Natural killer cell (primary cell): ENCODE data around the gene PTPRK. TPM values are rescaled to one million over a fixed set of nuclear protein-coding genes. Genes with fewer than 3 reads are reported as not detected.

Source experiments
- ATAC-seq, 3 donors: fragments of 150-1000 bp in 2 of 3; fragments of 200-7000 bp in 1 of 3; cut with Tn5 transposase; 1 replicate in 1 of 3; 2 replicates in 2 of 3; pipeline ENCODE4 v1.10.0; 2021; ENCODE audit warnings: mild to moderate bottlenecking in 2 of 3, moderate library complexity in 2 of 3
- DNase-seq, 2 donors: peaks; one replicate each; pipeline versions ENCODE4 v3.0.0 to v3.0.0-alpha.2; 2013 to 2021; ENCODE audit warnings: mixed read lengths in 1 of 2
- H3K27ac ChIP-seq: one replicate; pipeline ENCODE4 v1.5.1; 2013; ENCODE audit warnings: mild to moderate bottlenecking, low read length
- H3K27me3 ChIP-seq: one replicate; pipeline ENCODE4 v1.6.1; 2013; ENCODE audit warnings: low read length; ENCODE audit not compliant: control insufficient read depth, insufficient read depth
- H3K36me3 ChIP-seq: one replicate; pipeline ENCODE4 v1.6.1; 2013; ENCODE audit warnings: low read length; ENCODE audit not compliant: control insufficient read depth, insufficient read depth
- H3K4me1 ChIP-seq: one replicate; pipeline ENCODE4 v1.6.1; 2013; ENCODE audit warnings: low read length; ENCODE audit not compliant: control insufficient read depth, insufficient read depth
- H3K4me3 ChIP-seq: one replicate; pipeline ENCODE4 v1.5.1; 2013; ENCODE audit warnings: low read length
- H3K9me3 ChIP-seq: one replicate; pipeline ENCODE4 v1.6.1; 2013; ENCODE audit warnings: low read length; ENCODE audit not compliant: control insufficient read depth, insufficient read depth
- H3K27ac Mint-ChIP-seq, 2 donors: one replicate each; pipeline ENCODE4 v1.8.0; 2022; ENCODE audit warnings: mild to moderate bottlenecking in 2 of 2, mixed read lengths in 2 of 2, moderate library complexity in 1 of 2
- H3K27me3 Mint-ChIP-seq, 2 donors: one replicate each; pipeline ENCODE4 v1.8.0; 2022; ENCODE audit warnings: low read depth in 2 of 2, mixed read lengths in 2 of 2
- H3K36me3 Mint-ChIP-seq: one replicate; pipeline ENCODE4 v1.8.0; 2022; ENCODE audit warnings: mixed read lengths
- H3K4me1 Mint-ChIP-seq, 2 donors: one replicate each; pipeline ENCODE4 v1.8.0; 2022; ENCODE audit warnings: mixed read lengths in 2 of 2
- H3K4me3 Mint-ChIP-seq: one replicate; pipeline ENCODE4 v1.8.0; 2022; ENCODE audit warnings: mild to moderate bottlenecking, moderate library complexity, mixed read lengths
- H3K9me3 Mint-ChIP-seq, 2 donors: one replicate each; pipeline ENCODE4 v1.8.0; 2022; ENCODE audit warnings: mixed read lengths in 2 of 2
- CTCF ChIP-seq: fragments of 200-600 bp; IDR thresholded peaks from one replicate; pipeline ENCODE4 v1.8.0; 2022; ENCODE audit warnings: antibody characterized with exemption
- WGBS: methylation state at CpG from one replicate; pipeline ENCODE4 v1.1.7; 2013; ENCODE audit warnings: missing lambda C conversion rate; ENCODE audit not compliant: insufficient coverage; 5-methylcytosine and 5-hydroxymethylcytosine counted together
- intact Hi-C: fragments of 100-400 bp; cut with micrococcal nuclease; formaldehyde crosslinking; loops from one replicate; pipeline ENCODE4 v1.14.2; 2022
- total RNA-seq, 4 donors: library from RNA; stranded (reverse); fragments of 120-200 nt in 1 of 4; gene quantifications; one replicate each; pipeline versions ENCODE4 v1.2.3 to v1.2.4, GENCODE V29; 2013 to 2022

The PTPRK gene
- total RNA-seq, 3 donors from 2014 or later (not counting 1 experiment from before 2014, with no cell fraction given): 0.14 to 1.2 (median 0.95) TPM

- H3K27me3 ChIP-seq: no peaks in the 10 kb centered on the region
- no peak for TF ChIP-seq CTCF
- 86% methylated on average over 5 of the region's 5 CpGs for WGBS
- no peak for ATAC-seq
- H3K36me3 ChIP-seq: no peaks in the 10 kb centered on the region
- H3K4me3 ChIP-seq: no peak overlapping the region
- no peaks in the 10 kb centered on the region for H3K4me1 ChIP-seq
- no peaks in the 10 kb centered on the region for H3K4me1 Mint-ChIP-seq
- no peak overlapping the region for H3K4me3 Mint-ChIP-seq
- H3K27ac Mint-ChIP-seq: no peak overlapping the region
- H3K27me3 Mint-ChIP-seq: no peaks in the 10 kb centered on the region
- H3K9me3 Mint-ChIP-seq: no peaks in the 10 kb centered on the region
- H3K36me3 Mint-ChIP-seq: no peaks in the 10 kb centered on the region
- no peak for DNase-seq
- no peak overlapping the region for H3K27ac ChIP-seq
- intact Hi-C loops: no loop called here
- H3K9me3 ChIP-seq: no peaks in the 10 kb centered on the region
These were observed 12.8 kb downstream of the PTPRK start for GRCh38 chr6:128507337-128508310.

- H3K4me1 Mint-ChIP-seq: no peaks in the 10 kb centered on the region
- H3K36me3 Mint-ChIP-seq: no peaks in the 10 kb centered on the region
- H3K27me3 ChIP-seq: no peaks in the 10 kb centered on the region
- H3K4me3 Mint-ChIP-seq: no peak overlapping the region
- no peaks in the 10 kb centered on the region for H3K9me3 Mint-ChIP-seq
- no peak overlapping the region for H3K4me3 ChIP-seq
- DNase-seq: no peak
- no peak for TF ChIP-seq CTCF
- no peaks in the 10 kb centered on the region for H3K4me1 ChIP-seq
- ATAC-seq: no peak
- H3K27ac ChIP-seq: no peak overlapping the region
- WGBS: 97% methylated on average over 2 of the region's 2 CpGs
- no peak overlapping the region for H3K27ac Mint-ChIP-seq
- intact Hi-C loops: no loop called here
- H3K36me3 ChIP-seq: no peaks in the 10 kb centered on the region
- H3K9me3 ChIP-seq: no peaks in the 10 kb centered on the region
- no peaks in the 10 kb centered on the region for H3K27me3 Mint-ChIP-seq
These were observed 14.8 kb downstream of the PTPRK start for GRCh38 chr6:128505603-128506002.

GRCh38 chr6:128504003-128504654 lies 16.3 kb downstream of the PTPRK start:
- 81% methylated on average over 3 of the region's 3 CpGs for WGBS
- H3K4me3 Mint-ChIP-seq: no peak overlapping the region
- no peaks in the 10 kb centered on the region for H3K36me3 Mint-ChIP-seq
- H3K36me3 ChIP-seq: no peaks in the 10 kb centered on the region
- H3K27me3 ChIP-seq: no peaks in the 10 kb centered on the region
- no peaks in the 10 kb centered on the region for H3K27me3 Mint-ChIP-seq
- H3K4me3 ChIP-seq: no peak overlapping the region
- DNase-seq (no peak), ATAC-seq (no peak)
- TF ChIP-seq CTCF: no peak
- intact Hi-C loops: no loop called here
- no peak overlapping the region for H3K27ac ChIP-seq
- H3K27ac Mint-ChIP-seq: no peak overlapping the region
- H3K9me3 Mint-ChIP-seq: no peaks in the 10 kb centered on the region
- no peaks in the 10 kb centered on the region for H3K4me1 ChIP-seq
- H3K4me1 Mint-ChIP-seq: no peaks in the 10 kb centered on the region
- no peaks in the 10 kb centered on the region for H3K9me3 ChIP-seq
